AG04450 (cell line): ENCODE data around the gene ADAM12. TPM values are rescaled to one million over a fixed set of nuclear protein-coding genes. Genes with fewer than 3 reads are reported as not detected.

Source experiments
- CTCF ChIA-PET: fragments of 300-600, 350-600 bp; formaldehyde crosslinking; extraction: SDS; loops from one replicate; lab custom pipeline; 2022; ENCODE audit warnings: antibody characterized with exemption, inconsistent platforms; lab: Charles Lee
- POLR2A ChIA-PET: fragments of 350-600 bp; formaldehyde crosslinking; extraction: SDS; loops from one replicate; lab custom pipeline; 2021; ENCODE audit warnings: antibody characterized with exemption, inconsistent platforms; lab: Yijun Ruan, JAX
- DNase-seq: peaks from one replicate; pipeline ENCODE4 v3.0.0-alpha.2; 2011; ENCODE audit warnings: low read depth, low spot score
- H3K27ac ChIP-seq: one replicate; pipeline ENCODE4 v1.5.1; 2012; ENCODE audit warnings: low read depth, low read length, control low read depth
- H3K27me3 ChIP-seq: one replicate; pipeline ENCODE4 v1.6.0; 2012; ENCODE audit warnings: low read length; ENCODE audit not compliant: control insufficient read depth, insufficient read depth
- H3K4me3 ChIP-seq: 2 replicates; pipeline ENCODE4 v1.5.1; 2011; ENCODE audit warnings: mild to moderate bottlenecking, low read depth, low read length, control low read depth
- H3K9me3 ChIP-seq: 2 replicates; pipeline ENCODE4 v1.5.1; 2012; ENCODE audit warnings: low read length; ENCODE audit not compliant: control insufficient read depth, insufficient read depth
- polyA plus RNA-seq: library from polyadenylated mRNA; depleted of rRNA; stranded (reverse); fragments of >200 nt; gene quantifications from 2 replicates; pipeline ENCODE4 v1.2.3, GENCODE V29; 2011
- TF ChIP-seq, protein P1 (sequence below): IDR thresholded peaks from 2 replicates; pipeline ENCODE4 v1.5.1; 2011; ENCODE audit warnings: low read depth, low read length, control low read depth, inconsistent platforms

Gene ADAM12
- polyA plus RNA-seq, 1 experiment, result 8.0 TPM

DNA sequence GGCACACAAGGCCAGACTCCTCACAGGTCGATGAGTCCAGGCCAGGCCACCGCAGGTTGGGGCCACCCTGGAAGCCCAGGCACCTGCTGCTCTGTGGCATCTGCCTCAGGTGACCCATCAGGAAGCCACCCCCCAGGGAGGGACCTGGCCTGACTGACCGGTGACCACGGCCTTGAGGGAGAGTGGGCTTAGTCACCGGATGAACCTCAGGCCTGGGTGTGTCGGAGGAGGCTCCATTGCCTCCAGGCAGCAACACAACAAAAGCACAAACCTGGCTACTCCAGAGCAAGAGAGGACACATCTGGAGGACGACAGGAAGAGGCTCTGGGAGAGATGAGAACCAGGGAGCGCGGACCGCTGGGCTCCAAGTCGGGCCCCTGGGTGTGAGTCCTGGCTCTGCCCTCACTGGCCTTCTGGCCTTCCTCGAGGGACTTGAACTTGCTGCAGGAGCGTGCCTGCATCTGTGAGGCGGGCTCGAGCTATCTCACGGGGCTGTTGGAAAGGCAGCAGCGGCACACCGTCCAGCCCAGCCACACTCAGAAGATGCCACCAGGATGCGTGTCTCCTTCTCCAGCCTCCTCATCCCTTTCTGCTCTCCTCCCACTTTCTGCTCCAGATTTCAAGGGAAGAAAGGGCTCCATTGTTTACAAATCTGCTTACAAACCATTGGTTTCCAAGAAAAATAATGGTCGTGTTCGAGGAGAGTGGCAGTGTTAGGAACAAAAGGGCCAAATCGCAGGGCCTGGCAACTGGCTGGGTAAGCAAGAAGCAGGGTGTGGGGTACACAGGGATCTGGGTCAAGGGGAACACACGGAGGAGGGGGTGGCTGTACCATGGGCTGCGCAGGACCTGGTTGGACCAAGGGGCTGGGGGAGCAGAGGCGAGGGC is 152.9 kb downstream of the ADAM12 start:
- Histone ChIP-seq H3K9me3 (no peaks in the 10 kb centered on the region), H3K27ac (no peak overlapping the region), H3K27me3 (no peaks in the 10 kb centered on the region), H3K4me3 (no peak overlapping the region)
- ChIA-PET CTCF (no interaction called here), POLR2A (no interaction called here)
- DNase-seq, result no peak
- TF ChIP-seq, protein P1, sequence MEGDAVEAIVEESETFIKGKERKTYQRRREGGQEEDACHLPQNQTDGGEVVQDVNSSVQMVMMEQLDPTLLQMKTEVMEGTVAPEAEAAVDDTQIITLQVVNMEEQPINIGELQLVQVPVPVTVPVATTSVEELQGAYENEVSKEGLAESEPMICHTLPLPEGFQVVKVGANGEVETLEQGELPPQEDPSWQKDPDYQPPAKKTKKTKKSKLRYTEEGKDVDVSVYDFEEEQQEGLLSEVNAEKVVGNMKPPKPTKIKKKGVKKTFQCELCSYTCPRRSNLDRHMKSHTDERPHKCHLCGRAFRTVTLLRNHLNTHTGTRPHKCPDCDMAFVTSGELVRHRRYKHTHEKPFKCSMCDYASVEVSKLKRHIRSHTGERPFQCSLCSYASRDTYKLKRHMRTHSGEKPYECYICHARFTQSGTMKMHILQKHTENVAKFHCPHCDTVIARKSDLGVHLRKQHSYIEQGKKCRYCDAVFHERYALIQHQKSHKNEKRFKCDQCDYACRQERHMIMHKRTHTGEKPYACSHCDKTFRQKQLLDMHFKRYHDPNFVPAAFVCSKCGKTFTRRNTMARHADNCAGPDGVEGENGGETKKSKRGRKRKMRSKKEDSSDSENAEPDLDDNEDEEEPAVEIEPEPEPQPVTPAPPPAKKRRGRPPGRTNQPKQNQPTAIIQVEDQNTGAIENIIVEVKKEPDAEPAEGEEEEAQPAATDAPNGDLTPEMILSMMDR, result no peak

DNA sequence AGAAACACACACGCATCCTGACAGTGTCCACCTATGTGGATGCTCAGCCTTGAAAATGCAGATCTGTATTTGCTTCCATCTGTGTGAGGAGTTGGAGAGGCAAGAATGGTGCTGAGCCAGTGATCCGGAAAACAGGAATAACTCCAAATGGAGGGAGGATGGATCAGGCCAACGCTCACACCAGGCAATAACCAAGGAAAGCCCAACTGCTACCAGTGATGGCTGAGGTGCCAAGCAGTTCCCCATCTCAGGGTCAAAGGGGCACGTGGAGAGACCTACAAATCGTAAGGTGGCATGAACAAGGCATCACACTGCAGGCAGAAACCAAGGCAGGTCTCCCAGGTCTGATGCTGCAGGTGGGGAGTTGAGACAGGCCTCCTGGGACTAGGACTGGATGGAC is 153.6 kb downstream of the ADAM12 start:
- ChIA-PET CTCF (no interaction called here), POLR2A (no interaction called here)
- TF ChIP-seq, protein P1, result no peak
- H3K27ac ChIP-seq, result no peak overlapping the region
- no peaks in the 10 kb centered on the region for H3K27me3 ChIP-seq
- H3K4me3 ChIP-seq, result no peak overlapping the region
- DNase-seq, result no peak
- no peaks in the 10 kb centered on the region for H3K9me3 ChIP-seq

DNA sequence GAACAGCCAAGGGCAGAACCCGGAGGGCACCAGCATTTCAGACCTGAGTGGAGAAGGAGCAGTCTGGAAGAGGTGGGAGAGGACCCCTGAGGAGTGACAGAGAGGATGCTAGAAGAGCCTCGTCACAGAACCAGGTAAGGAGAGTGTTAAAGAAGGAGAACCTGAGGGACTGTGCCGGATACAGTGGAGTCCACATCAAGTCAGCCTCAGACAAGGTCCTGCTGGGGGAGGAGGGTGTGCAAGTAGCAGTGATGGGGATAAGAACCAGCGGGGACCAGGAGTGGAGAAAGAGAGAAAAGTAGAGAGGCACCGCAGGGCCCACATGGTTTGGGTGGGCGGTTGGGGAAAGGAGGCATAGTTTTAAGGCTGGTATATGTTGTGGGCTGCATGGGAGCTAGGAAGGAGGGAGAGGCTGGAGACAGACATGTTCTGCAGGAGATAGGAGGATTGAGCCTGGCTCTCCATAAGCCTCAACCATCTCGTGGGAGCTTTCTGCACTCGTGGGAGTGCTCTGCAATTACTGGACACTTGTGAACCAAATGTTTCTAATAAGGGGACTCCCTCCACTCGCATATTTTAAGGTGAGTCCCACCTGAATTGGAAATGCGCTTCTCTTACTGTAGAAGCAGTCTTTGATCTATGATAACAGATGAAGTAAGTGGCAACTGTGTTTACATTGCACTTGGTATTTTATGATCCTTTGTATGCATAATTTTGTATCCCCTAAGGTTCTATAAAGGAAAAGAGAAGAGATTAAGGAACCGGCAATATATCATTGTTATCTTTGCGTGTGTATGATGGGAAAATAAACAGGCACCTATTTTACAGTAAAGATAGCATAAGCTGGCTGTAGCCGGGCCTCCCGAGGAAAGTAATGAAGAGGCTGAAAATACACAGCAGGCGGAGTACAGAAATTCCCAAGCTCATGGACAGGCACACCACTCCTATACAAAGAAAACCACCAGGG is 154.8 kb downstream of the ADAM12 start:
- no peak for DNase-seq
- no peak overlapping the region for H3K27ac ChIP-seq
- H3K4me3 ChIP-seq, result no peak overlapping the region
- POLR2A ChIA-PET, result no interaction called here
- H3K9me3 ChIP-seq, result no peaks in the 10 kb centered on the region
- no peaks in the 10 kb centered on the region for H3K27me3 ChIP-seq
- TF ChIP-seq, protein P1, result no peak
- CTCF ChIA-PET, result no interaction called here

DNA sequence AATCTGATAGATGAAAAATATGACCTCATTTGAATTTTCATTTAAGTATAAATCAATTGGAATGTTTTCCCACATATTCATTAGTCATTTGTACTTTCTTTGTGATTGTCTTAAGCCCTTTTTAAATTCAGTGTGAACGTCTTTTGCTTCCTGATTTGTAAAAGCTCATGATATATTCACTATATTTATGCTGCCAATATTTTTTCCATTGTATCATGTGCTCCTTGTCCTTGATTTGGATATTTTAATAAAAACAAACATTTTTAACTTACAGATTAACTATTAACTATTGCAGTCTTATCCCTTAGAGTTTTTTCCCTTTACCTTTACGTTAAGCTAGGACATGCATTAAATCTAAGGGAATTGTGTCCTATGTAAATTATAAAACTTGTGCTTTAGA is 157.7 kb downstream of the ADAM12 start:
- Histone ChIP-seq H3K27ac (no peak overlapping the region), H3K9me3 (no peaks in the 10 kb centered on the region; the same call in 1 of the 2 replicates), H3K4me3 (no peak overlapping the region), H3K27me3 (no peaks in the 10 kb centered on the region)
- ChIA-PET POLR2A (no interaction called here), CTCF (no interaction called here)
- TF ChIP-seq, protein P1, result no peak
- DNase-seq, result no peak
